NCI-H2227 (cell line): Measurements from ENCODE around the gene MEIOSIN.
"Not testable (repeated sequence)": the region's sequence is repeated elsewhere in the genome, so short reads cannot be mapped to it uniquely, and the experiment has no call there.

Source experiments
- DNase-seq: peaks from one replicate; lab custom pipeline; 2025; ENCODE audit not compliant: unreplicated experiment; lab: John Stamatoyannopoulos, UW

Gene MEIOSIN

DNA sequence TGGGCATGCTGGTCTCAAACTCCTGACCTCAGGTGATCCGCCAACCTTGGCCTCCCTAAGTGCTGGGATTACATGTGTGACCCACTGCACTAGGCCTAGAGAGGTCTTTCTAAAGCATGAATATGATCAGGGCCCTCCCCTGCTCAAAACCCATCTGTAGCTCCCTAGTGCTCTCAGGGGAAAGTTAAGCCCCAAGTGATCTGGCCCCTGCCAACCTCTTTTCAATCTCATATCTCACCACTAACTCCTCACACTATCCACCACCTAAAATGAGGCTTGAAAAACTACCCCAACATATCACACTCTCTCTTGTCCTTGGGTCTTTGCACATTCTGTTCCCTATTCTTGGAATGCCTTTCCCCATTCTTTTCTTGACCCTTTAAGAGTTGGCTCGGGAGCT lies 61.4 kb downstream of the MEIOSIN start:
- DNase-seq: no peak

DNA sequence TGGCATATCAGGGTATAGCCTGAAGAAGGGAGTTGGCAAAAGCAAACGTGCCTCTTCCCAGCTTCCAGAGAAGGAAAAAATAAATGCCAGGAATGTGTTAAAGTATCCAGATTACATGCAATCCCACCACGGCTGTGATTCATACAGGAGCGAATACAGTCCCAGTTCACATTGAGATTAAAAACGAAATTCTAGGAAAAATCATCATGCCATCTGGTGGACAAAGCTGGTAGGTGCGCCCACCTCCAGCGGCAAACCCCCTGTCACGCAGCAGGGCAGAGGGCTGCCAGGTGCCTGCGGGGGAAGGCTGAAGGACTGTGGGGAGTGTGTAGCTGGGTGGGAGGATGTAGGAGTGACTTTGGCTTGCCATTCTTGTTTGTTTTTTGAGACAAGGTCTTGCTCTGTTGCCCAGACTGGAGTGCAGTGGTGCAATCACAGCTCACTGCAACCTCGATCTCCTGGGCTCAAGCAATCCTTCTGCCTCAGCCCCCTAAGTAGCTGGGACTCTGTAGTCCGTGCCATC lies 65.8 kb downstream of the MEIOSIN start:
- peak; percentile 61 for DNase-seq

DNA sequence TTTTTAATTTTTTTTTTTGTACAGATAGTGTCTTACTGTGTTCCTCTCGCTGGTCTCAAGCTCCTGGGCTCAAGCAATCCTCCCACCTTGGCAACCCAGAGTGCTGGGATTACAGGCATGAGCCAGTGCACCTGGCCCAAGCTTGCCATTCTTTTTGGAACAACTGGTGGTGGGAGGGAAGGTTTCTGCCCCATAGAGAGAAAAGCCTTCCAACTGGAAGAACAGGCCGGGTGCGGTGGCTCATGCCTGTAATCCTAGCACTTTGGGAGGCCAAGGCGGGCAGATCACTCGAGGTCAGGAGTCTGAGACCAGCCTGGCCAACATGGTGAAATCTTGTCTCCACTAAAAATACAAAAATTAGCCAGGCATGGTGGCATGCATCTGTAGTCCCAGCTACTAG lies 66.3 kb downstream of the MEIOSIN start:
- not testable (repeated sequence) for DNase-seq

DNA sequence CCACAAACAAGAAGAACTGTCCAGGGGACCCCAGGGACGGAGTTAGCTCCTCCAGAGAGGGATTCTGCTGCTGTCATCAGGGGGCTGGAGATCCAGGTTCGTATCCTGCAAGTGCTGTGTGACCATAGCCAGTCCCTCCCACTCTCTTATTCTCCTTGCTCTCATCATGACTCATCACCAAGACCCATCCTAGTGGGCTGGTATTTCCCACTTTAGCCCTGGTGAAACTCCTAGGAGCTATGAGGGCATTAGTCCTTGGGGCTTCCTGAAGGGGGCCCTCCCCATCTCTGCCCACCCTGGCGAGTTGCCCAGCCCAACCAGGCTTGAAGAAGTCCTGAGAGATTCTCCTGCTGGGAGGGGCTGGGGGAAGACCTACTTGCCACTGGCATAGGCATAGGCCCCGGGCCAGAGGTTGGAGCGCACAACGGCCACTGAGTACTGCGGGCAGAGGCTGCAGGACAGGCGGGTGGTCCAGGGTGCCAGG lies 66.9 kb downstream of the MEIOSIN start:
- DNase-seq: no peak

DNA sequence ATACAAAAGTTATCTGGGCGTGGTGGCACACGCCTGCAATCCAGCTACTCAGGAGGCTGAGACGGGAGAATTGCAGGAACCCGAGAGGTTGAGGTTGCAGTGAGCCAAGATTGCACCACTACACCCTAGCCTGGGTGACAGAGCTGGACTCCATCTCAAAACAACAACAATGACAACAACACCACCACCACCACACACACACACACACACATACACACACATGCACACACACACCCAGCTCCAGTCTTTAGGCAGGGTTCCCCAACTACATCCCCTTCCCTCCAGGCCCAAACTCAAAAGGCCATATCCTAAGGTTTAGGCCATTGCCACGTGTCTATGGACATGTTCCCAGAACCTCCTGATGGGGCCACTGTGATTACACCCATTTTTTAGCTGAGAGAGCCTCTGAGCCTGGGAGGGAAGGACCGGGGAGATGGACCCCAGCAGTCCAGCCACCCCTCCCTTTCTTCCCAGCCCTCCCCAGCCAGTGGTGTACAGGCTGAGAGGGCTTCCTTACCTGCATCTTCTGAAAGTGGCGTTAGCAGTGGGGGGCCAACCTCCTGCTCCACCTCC lies 68.5 kb downstream of the MEIOSIN start:
- DNase-seq: no peak

DNA sequence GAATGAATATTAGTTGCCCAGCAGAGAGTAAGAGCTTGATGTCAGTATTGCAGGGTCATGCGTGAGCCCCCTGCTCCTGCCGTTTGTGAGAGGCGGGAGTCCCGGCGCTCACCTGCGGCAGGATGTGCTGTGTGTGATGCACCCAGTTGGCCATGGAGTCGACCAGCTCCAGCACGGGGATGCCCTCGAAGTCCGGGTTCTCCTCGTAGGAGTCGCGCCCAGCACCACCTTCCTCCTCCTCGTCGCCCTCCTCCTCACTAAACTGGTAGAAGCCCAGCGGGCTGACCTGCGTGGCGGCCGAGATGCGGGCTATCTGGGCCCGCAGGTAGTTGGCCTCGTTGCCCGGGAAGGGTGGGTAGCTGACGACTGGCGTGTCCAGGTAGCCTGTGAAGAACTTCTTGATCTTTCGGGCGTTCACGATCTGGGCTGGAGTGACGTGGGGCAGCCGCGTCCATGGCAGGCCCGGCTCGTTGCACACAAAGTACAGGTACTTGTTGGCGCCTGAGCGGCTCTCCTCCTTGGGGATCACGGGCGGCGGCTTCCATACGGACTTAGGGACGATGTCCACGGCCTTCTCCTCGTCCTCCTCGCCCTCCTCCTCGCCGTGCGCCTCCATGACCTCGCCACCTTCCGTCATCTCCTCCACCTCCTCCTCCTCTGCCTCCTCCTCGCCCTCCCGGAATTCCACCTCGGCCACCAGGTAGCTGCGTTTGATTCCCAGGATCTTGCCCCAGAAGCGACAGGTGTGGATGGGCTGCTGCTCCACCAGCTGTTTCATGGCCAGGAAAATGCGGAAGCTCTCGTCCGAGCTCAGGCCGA lies 71.1 kb downstream of the MEIOSIN start:
- DNase-seq: no peak

DNA sequence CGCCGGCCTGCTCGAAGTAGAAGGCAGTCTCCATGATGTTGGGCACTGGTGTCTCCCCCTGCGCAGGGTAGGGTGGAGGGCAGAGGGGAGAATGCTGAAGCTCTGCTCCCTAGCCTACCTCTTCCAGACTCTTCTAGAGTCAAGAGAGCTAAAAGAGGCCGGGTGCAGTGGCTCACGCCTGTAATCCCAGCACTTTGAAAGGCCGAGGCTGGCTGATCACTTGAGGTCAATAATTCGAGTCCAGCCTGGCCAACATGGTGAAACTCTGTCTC lies 71.7 kb downstream of the MEIOSIN start:
- no peak for DNase-seq

DNA sequence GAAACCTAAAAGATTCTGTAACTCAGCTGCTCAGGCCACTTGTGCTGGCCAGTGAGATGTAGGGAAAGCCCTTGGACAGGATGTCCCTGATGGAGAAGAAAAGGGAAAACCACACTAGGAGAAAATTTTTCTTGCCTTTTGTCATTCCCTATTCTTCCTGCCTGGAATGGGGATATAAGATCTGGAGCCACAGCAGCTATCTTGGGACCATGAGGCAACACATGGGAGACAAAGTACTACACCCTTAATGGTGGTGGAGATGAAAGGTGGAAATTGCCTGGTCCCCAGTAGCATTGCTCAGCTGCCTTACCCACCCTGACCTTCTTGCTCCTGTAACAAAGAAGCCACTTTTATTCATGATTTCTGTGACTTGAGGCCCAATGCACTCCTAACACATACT lies 72.5 kb downstream of the MEIOSIN start:
- DNase-seq: no peak

DNA sequence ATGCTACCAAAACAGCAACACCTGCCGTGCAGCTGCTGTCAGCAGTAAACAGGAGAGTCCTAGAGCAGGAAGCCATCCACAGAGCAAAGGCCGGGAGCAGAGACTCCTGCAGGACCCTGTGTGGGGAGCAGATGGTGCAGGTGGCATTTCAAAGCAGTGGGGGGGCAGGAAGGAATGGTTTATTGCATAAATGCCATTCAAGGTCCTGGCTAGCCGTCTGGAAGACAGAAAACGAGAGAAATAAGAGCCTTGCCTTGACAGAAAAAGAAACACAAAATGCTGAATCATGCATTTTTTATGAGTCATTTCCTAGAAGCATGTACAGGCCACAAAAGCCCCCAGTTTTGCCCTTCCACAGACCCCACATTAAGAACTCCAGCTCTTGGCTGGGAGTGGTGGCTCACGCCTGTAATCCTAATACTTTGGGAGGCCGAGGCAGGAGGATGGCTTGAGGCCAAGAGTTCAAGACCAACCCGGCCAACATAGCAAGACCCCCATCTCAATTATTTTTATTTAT lies 76.5 kb downstream of the MEIOSIN start:
- DNase-seq: peak; percentile 15

DNA sequence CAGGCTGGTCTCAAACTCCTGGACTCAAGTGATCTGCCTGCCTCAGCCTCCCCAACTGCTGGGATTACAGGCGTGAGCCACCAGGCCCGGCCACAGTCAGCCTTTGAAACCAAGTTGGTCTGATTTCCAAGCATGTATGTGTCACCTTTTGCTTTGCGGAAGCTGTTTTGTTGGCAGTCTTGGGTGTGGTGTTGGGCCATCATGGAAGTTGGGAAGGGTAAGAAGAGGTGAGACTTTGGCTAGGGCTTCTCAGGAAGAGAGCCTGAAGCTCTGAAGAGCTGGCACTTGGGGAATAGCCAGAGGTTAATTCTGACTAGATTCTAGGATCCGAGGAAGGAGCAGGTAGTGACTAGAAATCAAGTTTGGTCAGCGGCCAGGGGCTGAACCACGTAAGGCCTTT lies 79.1 kb downstream of the MEIOSIN start:
- no peak for DNase-seq
